WI38 (cell line): ENCODE results near the gene TMEM229A.
"Not testable (repeated sequence)": the region's sequence is repeated elsewhere in the genome, so short reads cannot be mapped to it uniquely, and the experiment has no call there.

Source experiments
- H3K4me3 ChIP-seq: 2 replicates; pipeline ENCODE4 v1.5.1; 2011; ENCODE audit warnings: low read depth, mild to moderate bottlenecking, control low read depth, low read length
- TF ChIP-seq, protein P1 (sequence below): IDR thresholded peaks from 2 replicates; pipeline ENCODE4 v1.5.1; 2012; ENCODE audit warnings: low read depth, mild to moderate bottlenecking, control low read depth, low read length

The TMEM229A gene

GRCh38 chr7:124033095-124033806, 384 bp upstream of the TMEM229A start:
- peak overlapping the region; percentile 35 for H3K4me3 ChIP-seq

GRCh38 chr7:124031919-124032318, 948 bp downstream of the TMEM229A start:
- no peak overlapping the region for H3K4me3 ChIP-seq
- TF ChIP-seq, protein P1, sequence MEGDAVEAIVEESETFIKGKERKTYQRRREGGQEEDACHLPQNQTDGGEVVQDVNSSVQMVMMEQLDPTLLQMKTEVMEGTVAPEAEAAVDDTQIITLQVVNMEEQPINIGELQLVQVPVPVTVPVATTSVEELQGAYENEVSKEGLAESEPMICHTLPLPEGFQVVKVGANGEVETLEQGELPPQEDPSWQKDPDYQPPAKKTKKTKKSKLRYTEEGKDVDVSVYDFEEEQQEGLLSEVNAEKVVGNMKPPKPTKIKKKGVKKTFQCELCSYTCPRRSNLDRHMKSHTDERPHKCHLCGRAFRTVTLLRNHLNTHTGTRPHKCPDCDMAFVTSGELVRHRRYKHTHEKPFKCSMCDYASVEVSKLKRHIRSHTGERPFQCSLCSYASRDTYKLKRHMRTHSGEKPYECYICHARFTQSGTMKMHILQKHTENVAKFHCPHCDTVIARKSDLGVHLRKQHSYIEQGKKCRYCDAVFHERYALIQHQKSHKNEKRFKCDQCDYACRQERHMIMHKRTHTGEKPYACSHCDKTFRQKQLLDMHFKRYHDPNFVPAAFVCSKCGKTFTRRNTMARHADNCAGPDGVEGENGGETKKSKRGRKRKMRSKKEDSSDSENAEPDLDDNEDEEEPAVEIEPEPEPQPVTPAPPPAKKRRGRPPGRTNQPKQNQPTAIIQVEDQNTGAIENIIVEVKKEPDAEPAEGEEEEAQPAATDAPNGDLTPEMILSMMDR: no peak

More at GRCh38 chr7:124033095-124033806, 384 bp upstream of the TMEM229A start:
- TF ChIP-seq, protein P1: no peak

DNA sequence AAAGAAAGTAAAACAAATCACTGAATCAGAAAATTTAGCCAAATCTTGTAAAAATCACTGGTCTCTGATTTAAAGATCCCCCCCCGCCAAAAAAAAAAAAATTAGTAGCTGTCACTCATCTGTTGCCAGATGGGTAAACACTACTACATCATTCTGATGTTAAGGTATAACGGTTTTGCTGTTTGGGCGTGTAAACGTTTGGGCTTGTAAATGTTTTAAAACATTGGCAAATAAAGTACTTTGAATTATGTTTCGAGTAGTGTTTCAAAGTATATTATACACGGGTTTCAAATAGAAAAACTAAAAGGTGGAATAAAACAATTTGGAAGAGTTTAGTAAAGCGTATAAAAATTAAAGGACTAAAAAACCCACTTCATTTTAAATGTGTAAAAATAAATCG, 1.5 kb downstream of the TMEM229A start:
- TF ChIP-seq, protein P1: no peak
- H3K4me3 ChIP-seq: no peak overlapping the region

DNA sequence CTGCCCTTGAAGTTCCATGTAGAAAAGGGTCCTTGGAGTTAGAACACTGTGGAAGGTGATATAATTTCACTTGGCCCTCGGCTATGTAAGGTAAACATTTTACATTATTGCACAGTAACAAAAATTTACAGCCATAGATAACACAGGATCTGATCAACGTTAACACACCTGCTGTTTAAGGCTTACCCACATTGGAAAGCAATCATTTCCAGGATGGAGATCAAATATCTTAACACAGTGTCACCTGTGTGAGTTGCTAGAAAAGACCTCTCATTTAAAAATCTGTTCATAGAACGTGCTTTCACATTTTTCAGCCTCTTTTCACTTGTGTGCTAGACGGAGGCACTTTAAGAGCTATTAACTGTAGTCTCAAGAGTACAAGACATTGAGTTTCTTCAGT, 1.9 kb downstream of the TMEM229A start:
- TF ChIP-seq, protein P1: no peak
- H3K4me3 ChIP-seq: no peak overlapping the region

GRCh38 chr7:124029396-124030188, 3.3 kb downstream of the TMEM229A start:
- TF ChIP-seq, protein P1: no peak
- no peak overlapping the region for H3K4me3 ChIP-seq

- no peak overlapping the region for H3K4me3 ChIP-seq
- TF ChIP-seq, protein P1: no peak
Measured at GRCh38 chr7:124027236-124027635, 5.6 kb downstream of the TMEM229A start.

DNA sequence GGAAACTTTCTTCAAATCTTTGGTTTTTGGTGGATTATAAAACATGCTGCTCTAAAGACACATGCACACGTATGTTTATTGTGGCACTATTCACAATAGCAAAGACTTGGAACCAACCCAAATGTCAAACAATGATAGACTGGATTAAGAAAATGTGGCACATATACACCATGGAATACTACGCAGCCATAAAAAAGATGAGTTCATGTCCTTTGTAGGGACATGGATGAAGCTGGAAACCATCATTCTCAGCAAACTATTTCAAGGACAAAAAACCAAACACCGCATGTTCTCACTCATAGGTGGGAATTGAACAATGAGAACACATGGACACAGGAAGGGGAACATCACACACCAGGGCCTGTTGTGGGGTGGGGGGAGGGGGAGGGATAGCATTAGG, 8.5 kb downstream of the TMEM229A start:
- H3K4me3 ChIP-seq: not testable (repeated sequence)
